GM21447 (cell line): ENCODE results near the gene SKAP1.

Experiments used
- ATAC-seq: cut with Tn5 transposase; IDR thresholded peaks from one replicate; pipeline ENCODE4 v1.9.1; 2021; ENCODE audit not compliant: unreplicated experiment

SKAP1 gene

GRCh38 chr17:48084932-48085331 is 345.1 kb downstream of the SKAP1 start:
- no peak for ATAC-seq
